Measurements from ENCODE around the gene PRMT2.

The PRMT2 gene

DNA sequence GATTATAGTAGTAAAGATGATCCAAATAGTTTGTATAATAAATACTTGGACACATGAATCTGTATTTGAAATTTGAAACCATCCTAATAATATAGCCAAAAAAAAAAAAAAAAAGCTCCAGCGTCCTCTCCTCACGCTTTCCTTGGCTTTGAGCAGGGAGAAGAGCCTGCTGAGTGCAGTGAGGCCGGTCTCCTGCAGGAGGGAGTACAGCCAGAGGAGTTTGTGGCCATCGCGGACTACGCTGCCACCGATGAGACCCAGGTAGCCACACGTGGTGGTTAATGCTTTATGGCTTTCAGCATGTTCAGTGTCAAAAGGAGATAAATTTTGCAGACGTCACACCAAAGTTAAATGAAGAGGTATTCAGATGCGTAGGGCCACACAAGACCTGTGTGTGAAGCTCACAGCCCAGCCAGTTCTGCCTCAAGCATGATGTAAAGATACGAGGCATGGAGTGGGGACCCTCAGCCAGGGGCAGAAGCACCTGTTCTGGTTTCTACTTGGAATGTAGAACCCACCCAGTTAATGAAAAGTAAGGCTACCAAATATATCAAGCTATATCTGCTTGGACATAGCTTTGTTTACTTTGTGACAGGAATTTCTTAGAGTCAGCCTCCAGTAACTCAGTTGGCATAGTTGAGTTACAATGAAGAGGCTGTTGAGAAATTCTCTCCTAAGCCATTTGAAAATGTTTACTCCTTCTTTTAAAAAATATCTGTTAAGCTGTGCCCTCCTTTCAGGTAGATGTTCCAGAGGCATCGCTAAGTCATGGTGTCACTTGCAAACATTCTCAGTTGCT lies 8.1 kb downstream of the PRMT2 start:
- DNase-seq (ENCODE audit: low read depth): no peak

DNA sequence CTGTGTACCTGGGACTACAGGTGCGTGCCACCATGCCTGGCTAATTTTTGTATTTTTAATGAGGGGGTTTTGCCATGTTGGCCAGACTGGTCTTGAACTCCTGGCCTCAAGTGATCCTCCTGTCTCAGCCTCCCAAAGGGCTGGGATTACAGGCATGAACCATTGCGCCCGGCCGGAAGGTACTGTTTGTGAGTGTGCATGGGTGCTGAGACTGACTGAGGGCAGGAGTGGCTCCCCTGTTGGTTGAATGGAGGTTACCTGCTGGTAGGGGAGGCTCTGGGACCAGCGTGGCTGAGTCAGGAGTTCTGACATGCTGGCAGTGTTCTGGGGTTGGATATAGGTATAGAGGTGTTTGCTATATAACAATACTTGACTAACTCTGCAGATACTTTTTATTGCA lies 10.4 kb downstream of the PRMT2 start:
- no peak for DNase-seq (ENCODE audit: low read depth)

DNA sequence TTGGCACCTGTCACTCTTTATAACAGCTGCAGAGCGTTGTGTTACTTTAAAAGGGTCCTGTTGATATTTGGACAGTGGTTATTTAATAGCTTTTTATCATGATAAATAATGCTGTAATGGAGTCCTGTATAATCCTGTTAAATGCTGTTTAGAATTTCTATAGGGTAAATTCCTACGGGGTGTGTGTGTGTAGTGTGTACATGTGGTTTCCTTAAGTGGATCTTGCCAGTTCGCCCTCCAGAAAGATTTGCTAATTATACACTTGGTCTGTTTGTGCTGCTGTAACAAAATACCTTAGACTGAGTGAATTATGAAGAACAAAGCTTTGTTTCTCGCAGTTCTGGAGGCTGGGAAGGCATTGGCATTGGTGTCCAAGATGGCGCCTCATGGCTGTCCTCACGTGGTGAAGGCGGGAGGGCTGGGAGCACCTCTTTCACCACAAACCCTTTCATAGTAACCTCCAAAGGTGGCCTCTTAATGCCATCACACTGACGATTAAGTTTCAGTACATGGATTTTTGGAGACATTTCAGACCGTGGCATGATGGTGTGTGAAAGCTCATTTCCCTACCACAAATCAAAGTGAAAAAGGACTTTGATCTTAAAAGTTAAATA lies 11.2 kb downstream of the PRMT2 start:
- no peak for DNase-seq (ENCODE audit: low read depth)

DNA sequence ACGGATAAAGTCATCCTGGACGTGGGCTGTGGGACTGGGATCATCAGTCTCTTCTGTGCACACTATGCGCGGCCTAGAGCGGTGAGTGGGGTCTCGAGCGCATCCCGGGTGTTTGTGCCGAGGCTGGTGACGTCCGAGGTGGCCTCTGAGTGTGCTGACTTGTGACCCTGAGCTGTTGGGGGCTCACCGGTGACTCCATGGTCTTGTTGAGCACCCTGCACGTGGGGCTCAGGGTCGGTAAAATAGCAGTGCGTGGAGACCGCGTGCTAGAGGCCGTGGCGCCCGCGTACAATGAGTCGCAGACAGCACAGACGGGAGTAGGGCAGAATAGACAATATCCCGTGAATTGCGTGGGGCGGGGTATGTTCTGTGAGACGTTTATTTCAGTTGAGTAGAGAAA lies 13.1 kb downstream of the PRMT2 start:
- no peak for DNase-seq (ENCODE audit: low read depth)

DNA sequence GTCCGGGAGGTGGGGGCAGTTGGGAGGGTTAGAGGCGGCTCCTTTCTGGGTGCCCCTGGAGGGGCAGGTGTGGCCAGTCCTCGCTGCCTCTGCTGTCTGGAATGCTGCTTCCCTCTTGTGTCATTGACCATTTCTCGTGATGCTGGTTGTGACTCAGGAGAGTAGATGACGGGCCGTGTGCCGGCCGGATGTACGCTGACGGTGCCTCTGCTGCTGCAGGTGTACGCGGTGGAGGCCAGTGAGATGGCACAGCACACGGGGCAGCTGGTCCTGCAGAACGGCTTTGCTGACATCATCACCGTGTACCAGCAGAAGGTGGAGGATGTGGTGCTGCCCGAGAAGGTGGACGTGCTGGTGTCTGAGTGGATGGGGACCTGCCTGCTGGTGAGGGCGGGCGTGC lies 13.9 kb downstream of the PRMT2 start:
- no peak for DNase-seq (ENCODE audit: low read depth)

DNA sequence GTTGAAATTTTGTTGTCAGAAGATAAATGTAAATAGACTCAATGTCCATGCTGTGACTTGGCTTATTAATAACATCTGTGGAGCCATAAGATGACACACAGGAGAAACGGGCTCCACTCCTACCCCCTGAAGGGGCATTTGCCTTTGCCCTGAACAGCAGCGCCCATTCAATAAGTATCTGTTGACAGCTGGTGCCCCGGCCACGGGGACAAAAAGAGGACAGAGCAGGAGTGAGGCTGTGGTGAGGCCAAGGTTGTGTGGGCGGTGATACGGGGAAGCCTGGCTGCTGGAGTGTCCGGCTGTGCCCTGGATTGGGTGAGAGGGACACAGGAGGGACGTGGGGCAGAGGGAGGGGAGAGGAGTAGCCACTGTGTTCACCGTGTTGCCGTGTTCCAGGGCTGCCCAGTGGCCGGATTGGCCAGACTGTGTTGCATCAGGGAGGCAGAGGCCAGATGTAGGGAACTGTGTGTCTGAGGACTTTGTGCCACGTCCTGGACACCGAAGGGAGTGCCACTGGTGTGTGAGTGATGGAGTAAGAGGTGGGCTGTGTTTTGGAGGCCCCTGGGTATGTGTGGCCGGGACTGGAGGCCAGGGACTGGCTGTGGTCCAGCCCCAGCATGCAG lies 15.1 kb downstream of the PRMT2 start:
- DNase-seq (ENCODE audit: low read depth): no peak

DNA sequence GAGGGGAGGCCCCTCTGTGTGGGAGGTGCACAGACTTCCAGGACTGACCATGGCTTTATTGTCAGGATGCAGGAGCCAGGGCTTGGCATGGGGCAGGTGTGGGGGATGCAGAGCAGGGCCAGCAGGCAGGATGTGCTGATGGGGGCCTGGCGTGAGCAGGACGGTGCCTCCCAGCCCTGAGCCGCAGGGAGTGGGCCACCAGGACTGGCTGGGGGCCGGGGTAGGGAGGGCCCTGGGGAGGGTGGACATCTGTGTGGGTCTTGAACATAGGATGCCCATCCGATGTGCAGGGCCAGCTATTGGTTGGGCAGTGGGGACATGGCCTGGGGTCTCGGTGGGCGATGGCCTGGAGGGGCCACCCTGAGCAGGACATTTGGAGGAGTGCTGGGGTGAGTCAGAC lies 15.6 kb downstream of the PRMT2 start:
- DNase-seq (ENCODE audit: low read depth): no peak

DNA sequence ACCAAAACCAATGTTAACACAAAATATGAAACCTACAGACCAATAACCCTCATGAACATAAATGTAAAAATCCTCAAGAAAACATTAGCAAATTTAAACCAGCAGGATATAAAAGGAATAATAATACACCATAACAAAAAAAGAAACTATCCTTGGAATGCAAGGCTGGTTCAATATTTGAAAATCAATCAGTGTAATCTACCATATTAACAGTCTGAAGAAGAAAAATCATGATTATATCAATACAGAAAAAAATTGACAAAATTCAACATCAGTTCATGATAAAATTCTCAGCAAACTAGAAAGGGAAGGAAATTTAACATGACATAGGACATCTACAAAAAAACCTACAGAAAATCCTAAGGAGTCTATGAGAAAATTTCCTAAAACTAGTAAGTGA lies 19.8 kb downstream of the PRMT2 start:
- no peak for DNase-seq (ENCODE audit: low read depth)

DNA sequence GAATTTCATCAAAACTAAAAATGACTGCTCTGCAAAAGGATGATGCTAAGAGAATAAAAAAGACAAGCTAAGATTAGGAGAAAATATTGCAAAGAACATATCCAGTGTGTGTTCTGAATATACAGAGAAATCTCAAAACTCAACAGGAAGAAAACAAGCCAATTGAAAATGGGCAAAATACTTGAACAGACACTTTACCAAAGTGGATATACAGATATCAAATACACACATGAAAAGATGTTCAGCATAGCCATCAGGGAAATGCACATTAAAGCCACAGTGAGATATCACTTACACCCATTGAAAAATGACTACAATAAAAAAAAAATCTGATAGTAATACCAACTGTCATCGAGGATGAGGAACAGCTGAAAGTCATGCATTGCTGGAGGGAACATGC lies 21.3 kb downstream of the PRMT2 start:
- DNase-seq (ENCODE audit: low read depth): no peak

DNA sequence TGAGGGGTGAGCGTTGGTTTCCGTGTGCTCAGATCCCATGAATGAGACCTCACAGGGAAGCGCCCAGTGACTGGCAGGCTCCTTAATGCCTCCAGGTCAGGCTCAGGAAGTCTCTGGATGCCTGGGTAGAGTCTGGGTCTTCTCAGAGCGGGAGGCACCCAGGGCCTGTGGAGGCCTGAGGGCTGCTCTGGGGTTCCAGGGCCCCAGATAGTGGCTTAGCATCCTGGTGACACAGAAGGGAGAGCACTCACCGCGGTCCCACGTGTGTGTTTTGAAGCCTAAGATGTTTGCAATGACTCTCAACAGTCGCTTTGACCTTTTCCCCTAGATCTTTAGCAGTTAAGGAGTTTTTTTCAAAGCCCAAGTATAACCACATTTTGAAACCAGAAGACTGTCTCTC lies 25.0 kb downstream of the PRMT2 start:
- DNase-seq (ENCODE audit: low read depth): no peak

DNA sequence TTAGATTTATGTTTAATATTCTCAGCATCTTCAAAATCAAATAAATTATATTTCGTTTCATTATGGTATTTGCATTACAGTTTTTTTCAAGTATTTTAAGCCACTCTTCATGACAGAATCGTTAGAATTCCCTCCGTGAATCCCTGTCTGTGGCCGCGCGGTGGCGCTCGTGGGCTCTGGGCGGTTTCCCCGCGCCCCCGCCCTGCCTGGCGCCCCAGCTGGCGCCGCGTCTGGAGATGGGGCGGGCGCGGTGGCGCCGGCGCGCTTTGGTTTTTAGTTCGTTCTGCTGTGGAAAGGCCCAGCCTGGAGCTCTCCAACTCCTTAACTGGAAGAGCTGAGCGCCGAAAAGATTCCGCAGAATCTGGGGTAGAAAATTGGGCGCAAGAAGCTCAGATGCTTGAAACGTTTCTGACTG lies 25.7 kb downstream of the PRMT2 start:
- DNase-seq (ENCODE audit: low read depth): peak; percentile 80

DNA sequence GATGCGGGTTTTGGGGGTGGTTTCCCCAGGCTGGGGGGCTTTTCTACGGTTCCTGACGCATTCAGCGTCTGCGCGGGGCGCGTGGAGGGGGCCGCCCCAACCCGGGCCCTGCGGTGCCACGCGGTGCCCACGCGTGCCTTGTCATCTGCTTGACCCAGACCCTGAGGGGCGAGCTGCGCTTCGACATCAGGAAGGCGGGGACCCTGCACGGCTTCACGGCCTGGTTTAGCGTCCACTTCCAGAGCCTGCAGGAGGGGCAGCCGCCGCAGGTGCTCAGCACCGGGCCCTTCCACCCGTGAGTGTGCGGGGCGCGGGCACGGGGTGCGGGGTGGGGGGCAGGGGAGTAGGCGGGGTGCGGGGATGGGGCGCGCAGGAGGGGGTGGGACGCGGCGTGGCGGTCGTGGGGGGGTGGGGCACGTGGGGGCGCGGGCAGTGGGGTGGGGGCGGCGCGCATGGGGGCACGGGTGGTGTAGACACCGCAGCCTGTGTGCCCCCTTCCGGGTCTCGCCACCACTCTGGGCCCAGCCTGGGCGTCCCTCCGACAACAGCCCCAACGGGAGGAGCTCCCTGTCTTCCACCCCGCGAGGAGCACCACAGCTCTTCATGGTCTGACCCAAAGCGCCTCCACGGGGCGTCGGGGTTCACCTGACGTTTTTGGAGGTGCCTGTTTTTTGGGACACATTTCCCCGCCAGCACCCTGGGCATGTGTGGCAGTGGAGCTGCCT lies 26.3 kb downstream of the PRMT2 start:
- no peak for DNase-seq (ENCODE audit: low read depth)

DNA sequence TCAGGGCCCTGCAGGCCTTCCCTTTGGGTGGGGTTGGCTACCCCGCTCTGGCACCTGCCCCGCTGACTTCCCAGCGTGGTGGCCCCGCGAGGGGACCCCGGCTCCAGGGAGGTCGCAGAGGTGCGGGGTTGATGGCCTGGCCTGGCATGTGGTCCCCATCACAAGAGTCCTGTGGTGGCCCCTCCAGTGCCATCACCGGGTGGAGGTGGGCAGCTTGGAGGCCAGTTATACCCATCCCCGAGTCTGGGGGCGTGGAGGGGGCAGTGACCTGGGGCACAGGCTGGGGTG lies 26.8 kb downstream of the PRMT2 start:
- no peak for DNase-seq (ENCODE audit: low read depth)

DNA sequence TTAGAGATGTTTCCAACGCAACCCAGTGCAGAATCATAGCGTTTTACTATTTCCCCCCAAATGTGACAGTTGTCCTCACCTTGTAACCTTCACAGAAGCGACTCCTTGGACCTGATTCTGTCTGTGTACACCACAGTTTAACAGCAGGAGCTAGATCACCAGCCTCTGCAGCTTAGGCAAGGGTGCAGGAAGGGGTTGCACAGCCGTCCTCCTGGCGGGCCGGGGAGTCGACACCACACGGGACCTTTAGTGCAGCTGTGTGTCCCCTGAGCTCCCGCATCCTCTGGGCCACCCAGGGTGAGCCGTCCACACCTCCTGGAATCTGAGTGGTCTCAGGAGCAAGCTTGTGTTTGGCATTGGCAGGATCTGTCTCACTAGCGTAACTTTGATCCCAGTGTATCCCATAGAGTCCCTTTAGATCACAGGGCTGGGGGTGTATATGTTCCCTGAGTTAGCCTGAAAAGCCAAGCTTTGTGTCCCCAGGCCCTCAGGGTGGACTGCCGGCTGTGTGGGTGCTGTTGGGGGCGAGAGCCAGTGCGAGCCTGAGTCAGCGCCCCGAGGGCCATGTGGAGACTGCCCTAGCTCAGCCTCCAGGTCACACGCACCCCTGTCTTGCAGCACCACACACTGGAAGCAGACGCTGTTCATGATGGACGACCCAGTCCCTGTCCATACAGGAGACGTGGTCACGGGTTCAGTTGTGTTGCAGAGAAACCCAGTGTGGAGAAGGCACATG lies 27.5 kb downstream of the PRMT2 start:
- peak; percentile 69 for DNase-seq (ENCODE audit: low read depth)

DNA sequence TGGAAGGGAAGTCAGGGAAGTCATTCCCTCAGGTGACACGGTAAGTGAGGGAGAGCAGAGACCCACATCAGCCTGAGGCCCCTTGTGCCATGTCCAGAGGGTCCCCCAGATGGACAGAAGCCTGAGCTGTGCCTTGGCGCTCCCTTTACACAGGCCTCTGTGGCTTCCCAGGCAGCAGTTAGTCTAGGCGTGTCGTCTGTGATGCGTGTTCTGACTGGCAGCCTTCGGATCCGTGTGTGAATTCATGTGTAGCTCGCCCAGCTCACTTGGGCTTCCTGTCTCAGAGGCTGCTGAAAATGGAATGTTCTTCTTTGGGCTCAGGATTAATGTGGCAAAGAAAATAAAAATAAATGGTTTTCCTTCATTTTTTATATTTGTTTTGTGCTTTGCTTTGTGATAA lies 28.3 kb downstream of the PRMT2 start:
- DNase-seq (ENCODE audit: low read depth): no peak

DNA sequence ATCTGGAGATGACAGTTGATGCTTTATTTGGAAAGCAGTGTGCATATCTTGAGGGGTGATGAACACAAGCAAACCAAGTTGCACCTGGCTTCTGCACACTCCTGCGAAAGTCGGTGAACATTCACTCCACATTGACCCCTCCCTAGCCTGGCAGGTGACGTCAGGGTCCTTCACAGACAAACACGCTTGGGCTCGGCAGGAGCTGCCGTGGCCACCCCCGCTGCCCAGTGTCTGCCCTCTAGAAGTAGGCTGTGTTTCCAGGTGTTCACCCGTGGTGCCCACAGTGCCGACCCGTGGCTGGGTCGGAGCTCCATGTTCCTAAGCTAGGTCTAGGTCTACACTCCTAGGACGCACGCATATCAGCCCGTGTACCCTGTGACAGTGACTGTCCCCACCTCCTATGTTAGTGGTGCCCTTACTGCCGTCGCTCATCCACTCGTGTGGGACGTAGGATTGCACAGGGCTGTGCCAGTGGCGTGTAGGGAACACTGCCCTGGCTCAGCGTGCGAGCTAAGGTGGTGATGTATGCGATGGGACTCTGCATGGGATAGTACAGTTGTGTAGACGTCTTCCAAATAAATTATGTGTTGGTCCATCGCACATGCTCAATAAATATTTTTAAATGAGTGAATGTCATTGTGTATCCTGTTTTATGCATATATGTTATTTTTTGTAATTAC lies 29.0 kb downstream of the PRMT2 start:
- no peak for DNase-seq (ENCODE audit: low read depth)

DNA sequence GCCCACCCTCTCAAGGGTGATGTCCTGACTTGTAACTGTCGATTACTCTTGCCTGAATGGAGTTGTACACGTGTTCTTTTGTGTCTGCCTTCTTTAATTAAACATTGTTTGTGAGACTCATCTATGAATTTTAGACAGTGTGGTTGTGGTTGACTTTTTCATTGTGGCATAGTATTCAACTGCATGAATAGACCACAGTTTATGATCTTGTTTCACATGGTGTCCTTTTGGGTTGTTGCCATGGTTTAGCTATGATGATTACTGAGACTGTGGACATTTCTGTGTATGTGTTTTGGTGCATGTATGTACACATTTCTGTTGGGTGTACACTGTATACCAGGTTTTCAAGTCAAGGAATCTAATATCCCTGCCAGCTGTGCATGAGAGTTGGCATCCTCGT lies 30.1 kb downstream of the PRMT2 start:
- no peak for DNase-seq (ENCODE audit: low read depth)

DNA sequence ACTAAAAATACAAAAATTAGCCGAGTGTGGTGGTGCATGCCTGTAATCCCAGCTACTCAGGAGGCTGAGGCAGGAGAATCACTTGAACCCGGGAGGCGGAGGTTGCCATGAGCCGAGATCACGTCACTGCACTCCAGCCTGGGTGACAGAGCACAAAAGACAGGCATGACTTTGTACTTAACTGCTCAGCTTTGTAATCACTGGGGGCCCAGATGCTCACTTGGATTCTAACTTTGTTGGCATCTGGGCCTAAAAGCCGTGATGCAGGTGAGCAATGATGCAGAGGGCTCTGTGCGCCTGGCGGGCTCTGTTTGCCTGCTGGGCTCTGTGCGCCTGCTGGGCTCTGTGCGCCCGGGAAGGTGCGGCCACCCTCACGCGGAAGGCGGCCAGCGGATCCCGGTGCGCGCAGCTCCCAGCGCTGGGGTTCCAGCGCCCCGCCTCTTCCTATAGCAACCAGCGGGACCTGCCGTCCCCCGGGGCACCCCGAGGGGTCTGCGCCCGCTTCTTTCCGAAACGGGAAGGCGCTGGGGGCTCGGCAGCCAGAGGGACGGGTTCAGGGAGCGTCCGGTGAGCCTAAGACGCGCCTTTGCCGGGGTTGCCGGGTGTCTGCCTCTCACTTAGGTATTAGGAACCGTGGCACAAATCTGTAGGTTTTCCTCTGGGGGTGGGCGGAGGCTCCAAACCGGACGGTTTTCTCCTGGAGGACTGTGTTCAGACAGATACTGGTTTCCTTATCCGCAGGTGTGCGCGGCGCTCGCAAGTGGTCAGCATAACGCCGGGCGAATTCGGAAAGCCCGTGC lies 31.7 kb downstream of the PRMT2 start:
- DNase-seq (ENCODE audit: low read depth): peak; percentile 40

DNA sequence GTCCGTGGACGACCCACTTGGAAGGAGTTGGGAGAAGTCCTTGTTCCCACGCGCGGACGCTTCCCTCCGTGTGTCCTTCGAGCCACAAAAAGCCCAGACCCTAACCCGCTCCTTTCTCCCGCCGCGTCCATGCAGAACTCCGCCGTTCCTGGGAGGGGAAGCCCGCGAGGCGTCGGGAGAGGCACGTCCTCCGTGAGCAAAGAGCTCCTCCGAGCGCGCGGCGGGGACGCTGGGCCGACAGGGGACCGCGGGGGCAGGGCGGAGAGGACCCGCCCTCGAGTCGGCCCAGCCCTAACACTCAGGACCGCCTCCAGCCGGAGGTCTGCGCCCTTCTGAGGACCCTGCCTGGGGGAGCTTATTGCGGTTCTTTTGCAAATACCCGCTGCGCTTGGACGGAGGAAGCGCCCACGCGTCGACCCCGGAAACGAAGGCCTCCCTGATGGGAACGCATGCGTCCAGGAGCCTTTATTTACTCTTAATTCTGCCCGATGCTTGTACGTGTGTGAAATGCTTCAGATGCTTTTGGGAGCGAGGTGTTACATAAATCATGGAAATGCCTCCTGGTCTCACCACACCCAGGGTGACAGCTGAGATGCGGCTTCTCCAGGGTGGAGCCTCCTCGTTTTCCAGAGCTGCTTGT lies 32.4 kb downstream of the PRMT2 start:
- DNase-seq (ENCODE audit: low read depth): peak; percentile 45

DNA sequence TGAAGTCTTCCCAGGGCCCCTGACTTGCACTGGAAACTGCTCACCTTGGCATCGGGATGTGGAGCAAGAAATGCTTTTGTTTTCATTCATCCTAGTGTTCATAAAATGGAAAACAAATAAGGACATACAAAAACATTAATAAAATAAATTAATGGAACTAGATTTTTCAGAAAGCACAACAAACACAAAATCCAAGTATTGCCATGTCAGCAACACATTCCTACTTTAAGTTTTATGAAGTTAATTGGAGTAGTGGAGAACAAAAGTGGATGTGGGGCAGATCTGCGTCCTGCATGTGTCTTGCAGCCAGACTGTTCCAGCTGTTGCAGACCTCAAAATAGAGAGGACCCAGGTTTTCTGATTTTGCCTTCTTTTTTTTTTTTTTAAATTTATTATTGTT lies 32.9 kb downstream of the PRMT2 start:
- DNase-seq (ENCODE audit: low read depth): no peak
